Ovary (tissue), 9 donors: Measurements from ENCODE around the gene NDC1. TPM values are rescaled to one million over a fixed set of nuclear protein-coding genes. Genes with fewer than 3 reads are reported as not detected.

Experiments
- DNase-seq, 5 donors: peaks; one replicate each; pipeline ENCODE4 v3.0.0-alpha.2; 2019 to 2020
- H3K27ac ChIP-seq, 2 donors: fragments of 200-600 bp; one replicate each; pipeline versions ENCODE4 v1.5.1 to v1.8.0; 2019 to 2022
- H3K27me3 ChIP-seq: fragments of 200-600 bp; one replicate; pipeline ENCODE4 v1.8.0; 2022
- H3K36me3 ChIP-seq: fragments of 200-600 bp; sonication (generic); one replicate; pipeline ENCODE4 v1.5.1; 2019
- H3K4me1 ChIP-seq: one replicate; pipeline ENCODE4 v1.8.1; 2013; ENCODE audit warnings: mild to moderate bottlenecking, moderate library complexity; ENCODE audit not compliant: insufficient read depth
- H3K4me3 ChIP-seq: fragments of 200-600 bp; sonication (generic); one replicate; pipeline ENCODE4 v1.5.1; 2017
- H3K9me3 ChIP-seq, 2 donors: fragments of 200-600 bp in 1 of 2; sonication (generic) in 1 of 2; one replicate each; pipeline versions ENCODE4 v1.5.1 to v1.8.1; 2013 to 2019; ENCODE audit warnings: mild to moderate bottlenecking in 1 of 2, moderate library complexity in 1 of 2
- EP300 ChIP-seq: sonication (generic); formaldehyde crosslinking; IDR thresholded peaks from one replicate; pipeline ENCODE4 v1.6.1; 2017; ENCODE audit warnings: antibody characterized with exemption
- POLR2A ChIP-seq: fragments of 450-650 bp; IDR thresholded peaks from one replicate; pipeline ENCODE4 v1.6.1; 2017; ENCODE audit warnings: antibody characterized with exemption, mild to moderate bottlenecking, moderate library complexity
- WGBS, 3 donors: extraction: QIAGEN DNeasy Blood & Tissue Kit in 1 of 3; methylation state at CpG; one replicate each; pipeline versions ENCODE4 v1.1.5 to v1.1.7; 2013 to 2017; 5-methylcytosine and 5-hydroxymethylcytosine counted together
- intact Hi-C, 4 donors: fragments of 100-400 bp; cut with DNase I; formaldehyde crosslinking; loops; one replicate each; pipeline versions ENCODE4 v1.11.0 to v1.15.1; 2022 to 2023
- polyA plus RNA-seq, 2 donors: library from polyadenylated mRNA; stranded (reverse); fragments of 200-250 nt in 1 of 2; fragments of 350-450 nt in 1 of 2; fragmentation: Illumina TruSeq in 1 of 2; extraction: RNeasy Lipid Tissue Mini Kit (QIAGEN cat#74804) in 1 of 2; gene quantifications; one replicate each; pipeline ENCODE4 v1.2.3, GENCODE V29; 2013 to 2014
- total RNA-seq, 7 donors: library from RNA; depleted of rRNA in 2 of 7; stranded (reverse); fragments of >200 nt in 2 of 7; fragmentation: NEBNext Ultra II Directional in 3 of 7; extraction: Animal tissue kit (Norgen Biotek cat#: 25700) in 3 of 7; gene quantifications; one replicate each; pipeline versions ENCODE4 v1.1.0 to v1.2.4, GENCODE V29; 2016 to 2023
- TF ChIP-seq, protein P1 (sequence below), 3 donors: fragments of 450-650 bp in 2 of 3; fragments of 200-600 bp in 1 of 3; IDR thresholded peaks; one replicate each; pipeline versions ENCODE4 v1.5.1 to v1.8.0; 2016 to 2022; ENCODE audit warnings: antibody characterized with exemption in 3 of 3, mild to moderate bottlenecking in 1 of 3
- donor health status: DM: no; HTN: no; CAD: no; lungs with moderate emphysema.
- donor health status: DM: no; HTN: no; CAD: no.
- donor health status: Bipolar disorder and iron deficiency.
- donor health status: DM: yes; HTN: yes; CAD: no.
- donor health status: DM: no; HTN: no; CAD: no.
- donor health status: DM: yes; HTN: yes; CAD: no.

The NDC1 gene
- total and polyA plus RNA-seq, 9 donors = 4.3 to 11.9 (median 8.6) TPM

DNA sequence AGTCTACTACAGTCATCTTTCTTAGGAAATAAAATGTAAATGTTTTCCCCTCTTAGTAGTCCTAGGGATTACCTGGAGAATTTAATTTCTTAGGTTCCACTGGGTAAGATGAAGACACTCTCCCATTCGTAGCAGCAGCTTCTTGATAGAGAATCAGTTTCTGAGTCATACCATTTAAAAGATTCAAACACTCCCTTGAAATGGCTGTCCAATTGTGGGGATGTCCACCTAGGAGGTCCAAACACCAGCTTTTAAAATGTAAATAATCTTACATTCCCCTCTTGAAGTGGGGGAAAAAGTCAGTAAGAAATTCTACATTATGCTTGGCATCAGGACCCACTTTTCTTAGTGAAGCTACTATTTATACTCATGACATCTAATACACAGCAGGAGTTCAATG lies 37.5 kb downstream of the NDC1 start:
- 87 to 98% (median 91%) methylated on average over 1 of the region's 1 CpG for WGBS, 3 donors
- no peak for DNase-seq
- Histone ChIP-seq H3K9me3 (no peaks in the 10 kb centered on the region), H3K27me3 (no peaks in the 10 kb centered on the region), H3K27ac (no peak overlapping the region), H3K4me3 (no peak overlapping the region), H3K4me1 (no peaks in the 10 kb centered on the region), H3K36me3 (no peaks in the 10 kb centered on the region)
- intact Hi-C loops = no loop called here
- TF ChIP-seq POLR2A (no peak), EP300 (no peak)
- TF ChIP-seq, protein P1, sequence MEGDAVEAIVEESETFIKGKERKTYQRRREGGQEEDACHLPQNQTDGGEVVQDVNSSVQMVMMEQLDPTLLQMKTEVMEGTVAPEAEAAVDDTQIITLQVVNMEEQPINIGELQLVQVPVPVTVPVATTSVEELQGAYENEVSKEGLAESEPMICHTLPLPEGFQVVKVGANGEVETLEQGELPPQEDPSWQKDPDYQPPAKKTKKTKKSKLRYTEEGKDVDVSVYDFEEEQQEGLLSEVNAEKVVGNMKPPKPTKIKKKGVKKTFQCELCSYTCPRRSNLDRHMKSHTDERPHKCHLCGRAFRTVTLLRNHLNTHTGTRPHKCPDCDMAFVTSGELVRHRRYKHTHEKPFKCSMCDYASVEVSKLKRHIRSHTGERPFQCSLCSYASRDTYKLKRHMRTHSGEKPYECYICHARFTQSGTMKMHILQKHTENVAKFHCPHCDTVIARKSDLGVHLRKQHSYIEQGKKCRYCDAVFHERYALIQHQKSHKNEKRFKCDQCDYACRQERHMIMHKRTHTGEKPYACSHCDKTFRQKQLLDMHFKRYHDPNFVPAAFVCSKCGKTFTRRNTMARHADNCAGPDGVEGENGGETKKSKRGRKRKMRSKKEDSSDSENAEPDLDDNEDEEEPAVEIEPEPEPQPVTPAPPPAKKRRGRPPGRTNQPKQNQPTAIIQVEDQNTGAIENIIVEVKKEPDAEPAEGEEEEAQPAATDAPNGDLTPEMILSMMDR (IDR thresholded peaks at IDR 0.05) = no peak

DNA sequence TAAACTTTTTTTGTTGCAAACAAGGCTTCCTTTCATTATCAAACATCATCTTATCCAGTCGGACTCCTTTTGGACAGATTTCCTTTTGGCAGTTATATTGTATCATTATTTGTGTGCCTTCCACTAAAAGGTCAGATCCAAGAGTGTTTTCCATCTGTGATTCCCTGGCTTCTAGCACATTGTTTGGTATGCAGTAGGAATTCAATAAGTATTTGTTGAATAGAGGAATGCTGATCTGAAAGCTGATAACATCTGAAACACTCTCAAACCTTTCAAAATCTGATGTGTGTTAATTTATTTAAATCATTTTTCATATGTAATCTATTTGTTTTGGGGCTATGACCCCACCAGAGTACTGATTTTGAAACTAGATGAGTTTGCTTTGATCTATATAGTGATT lies 39.0 kb downstream of the NDC1 start:
- no peak overlapping the region for H3K27ac ChIP-seq
- no peaks in the 10 kb centered on the region for H3K9me3 ChIP-seq
- H3K4me1 ChIP-seq = no peaks in the 10 kb centered on the region
- H3K36me3 ChIP-seq = no peaks in the 10 kb centered on the region
- intact Hi-C loops = no loop called here
- H3K4me3 ChIP-seq = no peak overlapping the region
- H3K27me3 ChIP-seq = no peaks in the 10 kb centered on the region
- 60 to 65% (median 63%) methylated on average over 1 of the region's 1 CpG for WGBS, 3 donors
- TF ChIP-seq POLR2A (no peak), EP300 (no peak)
- TF ChIP-seq, protein P1 (IDR thresholded peaks at IDR 0.05) = no peak
- DNase-seq = no peak

DNA sequence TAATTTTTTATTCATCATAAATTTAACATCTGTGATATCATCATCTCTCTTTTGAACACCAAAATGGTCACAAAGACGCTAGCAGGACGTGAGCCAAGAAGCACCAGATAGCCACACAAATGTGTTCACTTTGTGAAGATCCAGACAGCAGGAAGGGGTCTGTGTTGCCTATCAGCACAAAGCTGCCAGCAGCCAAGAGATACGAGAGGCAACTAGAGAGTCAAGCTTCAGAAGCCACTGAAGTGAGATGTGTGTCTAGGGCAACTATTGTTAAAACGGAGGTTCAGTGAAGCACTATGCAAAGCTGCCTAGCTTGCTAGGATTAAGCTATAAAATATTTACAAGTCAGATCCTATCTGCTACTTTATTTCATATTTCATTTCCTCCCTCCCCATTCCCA lies 45.3 kb downstream of the NDC1 start:
- Histone ChIP-seq H3K36me3 (no peaks in the 10 kb centered on the region), H3K27me3 (no peaks in the 10 kb centered on the region), H3K4me1 (no peaks in the 10 kb centered on the region), H3K27ac (no peak overlapping the region), H3K9me3 (no peaks in the 10 kb centered on the region), H3K4me3 (no peak overlapping the region)
- WGBS, 3 donors = 21 to 42% (median 30%) methylated on average over 4 of the region's 4 CpGs
- no peak for TF ChIP-seq POLR2A
- TF ChIP-seq EP300 = no peak
- intact Hi-C loops = no loop called here
- no peak for DNase-seq

DNA sequence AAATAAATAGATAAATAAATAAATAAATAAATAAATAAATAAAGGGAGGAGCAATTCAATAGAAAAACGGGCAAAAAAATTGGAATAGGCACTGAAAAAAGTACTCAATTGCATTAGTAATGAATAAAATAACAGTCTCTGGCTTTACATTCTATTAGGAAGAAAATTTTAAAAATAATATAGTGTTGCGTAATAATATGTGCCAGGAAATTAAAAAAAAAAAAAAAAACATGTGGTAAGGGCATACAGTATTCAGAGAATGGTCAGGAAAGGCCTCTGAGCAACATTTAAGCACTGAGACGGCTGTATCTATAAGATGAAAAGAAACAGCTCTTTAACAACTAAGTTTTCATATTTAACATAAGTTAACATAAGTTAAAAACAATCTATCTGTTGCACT lies 50.4 kb downstream of the NDC1 start:
- Histone ChIP-seq H3K4me1 (no peaks in the 10 kb centered on the region), H3K27me3 (no peaks in the 10 kb centered on the region), H3K4me3 (no peak overlapping the region), H3K36me3 (no peaks in the 10 kb centered on the region), H3K27ac (no peak overlapping the region), H3K9me3 (no peaks in the 10 kb centered on the region)
- no peak for DNase-seq
- TF ChIP-seq EP300 = no peak
- no peak for TF ChIP-seq POLR2A
- TF ChIP-seq, protein P1 (IDR thresholded peaks at IDR 0.05) = no peak
- intact Hi-C loops = no loop called here
- WGBS, 3 donors = 94 to 97% (median 95%) methylated on average over 3 of the region's 3 CpGs

DNA sequence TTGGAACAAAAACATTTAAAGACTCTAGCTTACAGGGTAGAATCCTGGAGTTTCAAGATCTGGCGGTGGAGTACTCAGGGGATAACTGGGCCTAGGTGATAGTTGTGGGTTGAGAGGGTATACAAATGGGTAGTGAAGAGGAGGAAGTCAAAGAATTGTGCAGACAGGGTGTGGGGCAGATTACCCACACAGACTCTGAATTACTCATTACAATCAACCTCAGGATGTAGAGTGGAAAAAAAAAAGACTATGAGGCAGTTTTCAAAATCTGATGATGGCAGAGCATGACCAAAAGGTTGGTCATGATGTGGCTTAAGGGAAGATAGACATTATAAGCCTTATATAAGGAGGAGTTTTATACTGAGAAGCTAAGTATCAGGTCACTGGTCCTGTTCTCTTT lies 55.0 kb downstream of the NDC1 start:
- no peaks in the 10 kb centered on the region for H3K36me3 ChIP-seq
- intact Hi-C loops = no loop called here
- no peak overlapping the region for H3K27ac ChIP-seq

More for the DNA sequence above, 55.0 kb downstream of the NDC1 start:
- TF ChIP-seq, protein P1 (IDR thresholded peaks at IDR 0.05) = no peak
- TF ChIP-seq POLR2A = no peak
- TF ChIP-seq EP300 = no peak
- Histone ChIP-seq H3K27me3 (no peaks in the 10 kb centered on the region), H3K9me3 (no peaks in the 10 kb centered on the region), H3K4me3 (no peak overlapping the region), H3K4me1 (no peaks in the 10 kb centered on the region)
- DNase-seq = no peak
- WGBS, 3 donors = 94 to 96% (median 95%) methylated on average over 1 of the region's 1 CpG
